CD4-positive, alpha-beta T cell (primary cell): ENCODE measurements around the gene TRIM47. TPM values are rescaled to one million over a fixed set of nuclear protein-coding genes. Genes with fewer than 3 reads are reported as not detected.

Experiments used
- ATAC-seq: fragments of 200-7000 bp; cut with Tn5 transposase; one replicate; pipeline ENCODE4 v1.10.0; 2022; ENCODE audit warnings: mild to moderate bottlenecking; ENCODE audit not compliant: poor library complexity
- CTCF ChIA-PET: fragments of 350-600 bp; sonication (Branson Sonifier 250); formaldehyde crosslinking; loops from one replicate; lab custom pipeline; 2021; ENCODE audit warnings: antibody characterized with exemption, inconsistent platforms; lab: Charles Lee
- POLR2A ChIA-PET: fragments of 350-600 bp; sonication (Branson Sonifier 250); formaldehyde crosslinking; loops from one replicate; lab custom pipeline; 2021; ENCODE audit warnings: antibody characterized with exemption, inconsistent platforms; lab: Charles Lee
- DNase-seq, 14 experiments: peaks; one replicate each; pipeline ENCODE4 v3.0.0-alpha.2; 2013 to 2020; ENCODE audit warnings: mixed read lengths in 2 of 14
- H3K27ac ChIP-seq, 2 donors: one replicate each; pipeline versions ENCODE4 v1.5.1 to v1.7.0; 2013; ENCODE audit warnings: low read length in 2 of 2, low read depth in 1 of 2, mild to moderate bottlenecking in 1 of 2
- H3K27me3 ChIP-seq, 2 experiments: 1 replicate in 1 of 2; 2 replicates in 1 of 2; pipeline versions ENCODE4 v1.6.1 to v1.7.0; 2013; ENCODE audit warnings: low read length in 2 of 2, control low read depth in 1 of 2, mild to moderate bottlenecking in 1 of 2, moderate library complexity in 1 of 2; ENCODE audit not compliant: insufficient read depth in 2 of 2, control insufficient read depth in 1 of 2
- H3K36me3 ChIP-seq: one replicate; pipeline ENCODE4 v1.6.1; 2013; ENCODE audit warnings: low read length, control low read depth; ENCODE audit not compliant: insufficient read depth
- H3K4me1 ChIP-seq: one replicate; pipeline ENCODE4 v1.6.1; 2013; ENCODE audit warnings: low read length, control low read depth; ENCODE audit not compliant: insufficient read depth
- H3K4me3 ChIP-seq: one replicate; pipeline ENCODE4 v1.5.1; 2013; ENCODE audit warnings: mild to moderate bottlenecking, low read length, moderate library complexity
- H3K9me3 ChIP-seq, 2 experiments: 1 replicate in 1 of 2; 2 replicates in 1 of 2; pipeline versions ENCODE4 v1.6.1 to v1.7.0; 2013; ENCODE audit warnings: low read length in 2 of 2, mild to moderate bottlenecking in 2 of 2, control low read depth in 1 of 2, moderate library complexity in 1 of 2; ENCODE audit not compliant: control insufficient read depth in 1 of 2, insufficient read depth in 1 of 2
- H3K27ac Mint-ChIP-seq: one replicate; pipeline ENCODE4 v1.8.0; 2020; ENCODE audit warnings: mixed read lengths
- H3K27me3 Mint-ChIP-seq: one replicate; pipeline ENCODE4 v1.8.0; 2021; ENCODE audit warnings: mixed read lengths
- H3K36me3 Mint-ChIP-seq: one replicate; pipeline ENCODE4 v1.8.0; 2021; ENCODE audit warnings: low read depth, mixed read lengths
- H3K4me1 Mint-ChIP-seq: one replicate; pipeline ENCODE4 v1.8.0; 2021; ENCODE audit warnings: low read depth, mixed read lengths
- H3K4me3 Mint-ChIP-seq: one replicate; pipeline ENCODE4 v1.8.0; 2020; ENCODE audit warnings: mild to moderate bottlenecking, mixed read lengths
- H3K9me3 Mint-ChIP-seq: one replicate; pipeline ENCODE4 v1.8.0; 2020; ENCODE audit warnings: mixed read lengths
- intact Hi-C, 2 experiments: fragments of 100-400 bp; cut with DNase I in 1 of 2; cut with micrococcal nuclease in 1 of 2; formaldehyde crosslinking; loops; one replicate each; pipeline versions ENCODE4 v1.15.1 to v1.9.0; 2023 to 2025; cut with DNase I, micrococcal nuclease
- total RNA-seq, 174 experiments: library from RNA in 2 of 174; stranded (reverse) in 2 of 174; gene quantifications; one replicate each; pipeline ENCODE4 v1.2.3 and lab custom pipeline; 2021 to 2026
- TF ChIP-seq, protein P1 (sequence below): fragments of 200-600 bp; IDR thresholded peaks from one replicate; pipeline ENCODE4 v1.8.0; 2022; ENCODE audit warnings: antibody characterized with exemption, mild to moderate bottlenecking

Gene TRIM47
- total RNA-seq, 2 experiments from 2014 or later, result 2.3 to 2.8 TPM

- Histone ChIP-seq H3K27ac (peak overlapping the region; percentile 75 to 89), H3K4me3 (no peak overlapping the region), H3K4me1 (peaks cover 64% of the 10 kb centered on the region), H3K9me3 (no peaks in the 10 kb centered on the region), H3K27me3 (no peaks in the 10 kb centered on the region), H3K36me3 (peaks cover 73% of the 10 kb centered on the region)
- no peaks in the 10 kb centered on the region for H3K27me3 Mint-ChIP-seq
- no peaks in the 10 kb centered on the region for H3K9me3 Mint-ChIP-seq
- peak overlapping the region; percentile 49 for H3K27ac Mint-ChIP-seq
- ChIA-PET CTCF (no interaction called here), POLR2A (interaction anchor here (1.1 to 3.3 kb wide), 6 partner anchors 9 to 58 kb away, joined by 3 to 25 read pairs (median 4); partner anchors contain the start of gene WBP2)
- intact Hi-C loops, result no loop called here
- peaks cover 30% of the 10 kb centered on the region for H3K4me1 Mint-ChIP-seq
- TF ChIP-seq, protein P1, sequence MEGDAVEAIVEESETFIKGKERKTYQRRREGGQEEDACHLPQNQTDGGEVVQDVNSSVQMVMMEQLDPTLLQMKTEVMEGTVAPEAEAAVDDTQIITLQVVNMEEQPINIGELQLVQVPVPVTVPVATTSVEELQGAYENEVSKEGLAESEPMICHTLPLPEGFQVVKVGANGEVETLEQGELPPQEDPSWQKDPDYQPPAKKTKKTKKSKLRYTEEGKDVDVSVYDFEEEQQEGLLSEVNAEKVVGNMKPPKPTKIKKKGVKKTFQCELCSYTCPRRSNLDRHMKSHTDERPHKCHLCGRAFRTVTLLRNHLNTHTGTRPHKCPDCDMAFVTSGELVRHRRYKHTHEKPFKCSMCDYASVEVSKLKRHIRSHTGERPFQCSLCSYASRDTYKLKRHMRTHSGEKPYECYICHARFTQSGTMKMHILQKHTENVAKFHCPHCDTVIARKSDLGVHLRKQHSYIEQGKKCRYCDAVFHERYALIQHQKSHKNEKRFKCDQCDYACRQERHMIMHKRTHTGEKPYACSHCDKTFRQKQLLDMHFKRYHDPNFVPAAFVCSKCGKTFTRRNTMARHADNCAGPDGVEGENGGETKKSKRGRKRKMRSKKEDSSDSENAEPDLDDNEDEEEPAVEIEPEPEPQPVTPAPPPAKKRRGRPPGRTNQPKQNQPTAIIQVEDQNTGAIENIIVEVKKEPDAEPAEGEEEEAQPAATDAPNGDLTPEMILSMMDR, result no peak
- H3K4me3 Mint-ChIP-seq, result no peak overlapping the region
- DNase-seq (no peak), ATAC-seq (no peak)
- H3K36me3 Mint-ChIP-seq, result peaks cover 65% of the 10 kb centered on the region
Measured at GRCh38 chr17:75834928-75835653, 43.3 kb downstream of the TRIM47 start.

- POLR2A ChIA-PET, result interaction anchor here (1.1 to 3.3 kb wide), 6 partner anchors 9 to 57 kb away, joined by 3 to 25 read pairs (median 4); partner anchors contain the start of gene WBP2
- Histone ChIP-seq H3K27ac (peak overlapping the region; percentile 75 to 89), H3K9me3 (no peaks in the 10 kb centered on the region), H3K4me1 (peaks cover 59% of the 10 kb centered on the region), H3K4me3 (no peak overlapping the region), H3K27me3 (no peaks in the 10 kb centered on the region), H3K36me3 (peaks cover 73% of the 10 kb centered on the region)
- Mint-ChIP-seq H3K36me3 (peaks cover 64% of the 10 kb centered on the region), H3K4me1 (peaks cover 30% of the 10 kb centered on the region), H3K9me3 (no peaks in the 10 kb centered on the region), H3K27ac (peak overlapping the region; percentile 94), H3K27me3 (no peaks in the 10 kb centered on the region), H3K4me3 (no peak overlapping the region)
- ATAC-seq (no peak), DNase-seq (no peak)
- CTCF ChIA-PET, result no interaction called here
- TF ChIP-seq, protein P1, result no peak
- intact Hi-C loops, result no loop called here
Measured at GRCh38 chr17:75834279-75834920, 44.0 kb downstream of the TRIM47 start.

GRCh38 chr17:75832652-75833400 is 45.6 kb downstream of the TRIM47 start:
- Histone ChIP-seq H3K36me3 (peaks cover 73% of the 10 kb centered on the region), H3K9me3 (peaks cover 0 to 4% of the 10 kb centered on the region in 2 experiments), H3K27ac (peak overlapping the region; percentile 75 to 89), H3K27me3 (no peaks in the 10 kb centered on the region), H3K4me1 (peaks cover 67% of the 10 kb centered on the region), H3K4me3 (peak overlapping the region; percentile 36)
- H3K4me3 Mint-ChIP-seq, result peak overlapping the region; percentile 56
- ATAC-seq (peak; percentile 54), DNase-seq (peak in 8 of 14 experiments; percentile 20 to 73 (median 41))
- H3K4me1 Mint-ChIP-seq, result peaks cover 35% of the 10 kb centered on the region
- intact Hi-C loops, result loop anchor here in 1 of 2 experiments (2.0 kb wide), 1 partner anchor 48 kb away; the partner anchor contains the start of gene UNK
- ChIA-PET POLR2A (interaction anchor here (0.6 to 4.2 kb wide), 16 partner anchors 9 to 164 kb away, joined by 3 to 29 read pairs (median 4); partner anchors contain the start of genes UNC13D, UNK and WBP2), CTCF (interaction anchor here (1.0 to 1.6 kb wide), 6 partner anchors 23 to 85 kb away, joined by 3 to 5 read pairs (median 4); partner anchors contain the start of genes TRIM65 and WBP2)
- peaks cover 54% of the 10 kb centered on the region for H3K36me3 Mint-ChIP-seq
- TF ChIP-seq, protein P1, result no peak
- peak overlapping the region; percentile 94 for H3K27ac Mint-ChIP-seq
- H3K27me3 Mint-ChIP-seq, result no peaks in the 10 kb centered on the region
- H3K9me3 Mint-ChIP-seq, result no peaks in the 10 kb centered on the region
